CD14-positive monocyte (primary cell): ENCODE results near the gene OCEL1. TPM values are rescaled to one million over a fixed set of nuclear protein-coding genes. Genes with fewer than 3 reads are reported as not detected.
A peak's percentile ranks its signal among the peaks of the same experiment; 100 is the strongest.

Experiments
- DNase-seq, 3 donors: peaks; one replicate each; pipeline ENCODE4 v3.0.0-alpha.2; 2011 to 2022
- H2AFZ ChIP-seq: 2 replicates; pipeline ENCODE4 v1.6.0; 2012; ENCODE audit warnings: mild to moderate bottlenecking, low read depth, low read length, inconsistent platforms; ENCODE audit not compliant: insufficient read depth, poor library complexity, severe bottlenecking
- H3K27ac ChIP-seq, 2 donors: 1 replicate in 1 of 2; 2 replicates in 1 of 2; pipeline ENCODE4 v1.5.1; 2012 to 2013; ENCODE audit warnings: low read length in 2 of 2, control low read depth in 1 of 2, inconsistent platforms in 1 of 2, low read depth in 1 of 2, mild to moderate bottlenecking in 1 of 2
- H3K27me3 ChIP-seq, 2 donors: one replicate each; pipeline versions ENCODE4 v1.6.0 to v1.6.1; 2011 to 2013; ENCODE audit warnings: low read length in 2 of 2; ENCODE audit not compliant: control insufficient read depth in 2 of 2, insufficient read depth in 2 of 2
- H3K36me3 ChIP-seq, 2 donors: replicated peaks in 1 of 2; 1 replicate in 1 of 2; 2 replicates in 1 of 2; pipeline versions ENCODE4 v1.5.1 to v1.6.1; 2012 to 2013; ENCODE audit warnings: low read length in 2 of 2, control low read depth in 1 of 2, inconsistent platforms in 1 of 2, mild to moderate bottlenecking in 1 of 2; ENCODE audit not compliant: insufficient read depth in 2 of 2, control insufficient read depth in 1 of 2
- H3K4me1 ChIP-seq, 2 donors: 1 replicate in 1 of 2; 2 replicates in 1 of 2; pipeline versions ENCODE4 v1.5.1 to v1.6.1; 2012 to 2013; ENCODE audit warnings: low read length in 2 of 2, control low read depth in 1 of 2, inconsistent platforms in 1 of 2, mild to moderate bottlenecking in 1 of 2, moderate library complexity in 1 of 2; ENCODE audit not compliant: insufficient read depth in 2 of 2, control insufficient read depth in 1 of 2
- H3K4me2 ChIP-seq: replicated peaks from 2 replicates; pipeline ENCODE3; 2012; ENCODE audit warnings: low read length, moderate library complexity, mild to moderate bottlenecking; ENCODE audit not compliant: poor library complexity, severe bottlenecking; ENCODE audit errors: extremely low read depth
- H3K4me3 ChIP-seq, 3 experiments: fragments of 200-600 bp in 1 of 3; sonication (generic) in 1 of 3; replicated peaks in 1 of 3; 1 replicate in 2 of 3; 2 replicates in 1 of 3; pipeline ENCODE4 v1.5.1; 2011 to 2013; ENCODE audit warnings: low read length in 3 of 3, mild to moderate bottlenecking in 3 of 3, control low read depth in 2 of 3, low read depth in 2 of 3, inconsistent platforms in 1 of 3, moderate library complexity in 1 of 3
- H3K79me2 ChIP-seq: 2 replicates; pipeline ENCODE4 v1.6.0; 2012; ENCODE audit warnings: mild to moderate bottlenecking, control low read depth, inconsistent platforms, low read length, moderate library complexity; ENCODE audit not compliant: insufficient read depth
- H3K9ac ChIP-seq: 2 replicates; pipeline ENCODE4 v1.6.0; 2017; ENCODE audit warnings: low read length, mild to moderate bottlenecking; ENCODE audit not compliant: insufficient read depth, poor library complexity, severe bottlenecking
- H3K9me3 ChIP-seq, 2 donors: replicated peaks in 1 of 2; 1 replicate in 1 of 2; 2 replicates in 1 of 2; pipeline versions ENCODE4 v1.5.1 to v1.6.1; 2012 to 2013; ENCODE audit warnings: low read length in 2 of 2, control low read depth in 1 of 2; ENCODE audit not compliant: control insufficient read depth in 1 of 2, insufficient read depth in 1 of 2
- H4K20me1 ChIP-seq: 2 replicates; pipeline ENCODE4 v1.6.0; 2012; ENCODE audit warnings: mild to moderate bottlenecking, low read length, control low read depth, moderate library complexity; ENCODE audit not compliant: insufficient read depth
- H3K27ac Mint-ChIP-seq, 7 donors: one replicate each; pipeline ENCODE4 v1.8.0; 2020; ENCODE audit warnings: mild to moderate bottlenecking in 7 of 7, mixed read lengths in 7 of 7, moderate library complexity in 6 of 7, inconsistent platforms in 2 of 7
- H3K27me3 Mint-ChIP-seq, 3 donors: one replicate each; pipeline ENCODE4 v1.8.0; 2021 to 2022; ENCODE audit warnings: low read depth in 3 of 3, mild to moderate bottlenecking in 3 of 3, mixed read lengths in 3 of 3, moderate library complexity in 3 of 3, inconsistent platforms in 1 of 3
- H3K36me3 Mint-ChIP-seq, 2 donors: one replicate each; pipeline ENCODE4 v1.8.0; 2020; ENCODE audit warnings: mixed read lengths in 2 of 2, inconsistent platforms in 1 of 2, mild to moderate bottlenecking in 1 of 2
- H3K4me1 Mint-ChIP-seq: one replicate; pipeline ENCODE4 v1.8.0; 2020; ENCODE audit warnings: mild to moderate bottlenecking, mixed read lengths
- H3K4me3 Mint-ChIP-seq, 2 donors: one replicate each; pipeline ENCODE4 v1.8.0; 2020; ENCODE audit warnings: mild to moderate bottlenecking in 2 of 2, mixed read lengths in 2 of 2, moderate library complexity in 1 of 2
- H3K9me3 Mint-ChIP-seq, 7 donors: one replicate each; pipeline ENCODE4 v1.8.0; 2020 to 2022; ENCODE audit warnings: mixed read lengths in 7 of 7, mild to moderate bottlenecking in 6 of 7, moderate library complexity in 6 of 7, inconsistent platforms in 2 of 7
- CTCF ChIP-seq: fragments of 200-600 bp; IDR thresholded peaks from one replicate; pipeline ENCODE4 v1.8.0; 2022; ENCODE audit warnings: antibody characterized with exemption, mild to moderate bottlenecking
- WGBS: methylation state at CpG from one replicate; pipeline ENCODE4 v1.1.5; 2013; ENCODE audit warnings: missing lambda C conversion rate; ENCODE audit not compliant: insufficient coverage; 5-methylcytosine and 5-hydroxymethylcytosine counted together
- intact Hi-C, 2 donors: fragments of 100-400 bp; cut with micrococcal nuclease; formaldehyde crosslinking; loops; one replicate each; pipeline versions ENCODE4 v1.15.0 to v1.15.1; 2023
- polyA plus RNA-seq, 3 donors: library from polyadenylated mRNA; depleted of rRNA in 1 of 3; unstranded in 2 of 3; stranded (reverse) in 1 of 3; fragments of 300-500 nt in 2 of 3; fragments of >200 nt in 1 of 3; fragmentation: Illumina TruSeq in 2 of 3; gene quantifications; 1 replicate in 2 of 3; 2 replicates in 1 of 3; pipeline ENCODE4 v1.2.3, GENCODE V29; 2012 to 2021

Gene OCEL1
- polyA plus RNA-seq, 3 donors: 31.8 to 59.9 (median 57.6) TPM

- Histone ChIP-seq H3K4me2 (peak overlapping the region; percentile 85), H3K9me3 (no peaks in the 10 kb centered on the region), H2AFZ (peak overlapping the region; percentile 68), H3K27me3 (peaks cover 0 to 7% of the 10 kb centered on the region in 2 donors), H3K36me3 (no peaks in the 10 kb centered on the region), H3K4me3 (peak overlapping the region in 2 of 3 experiments; percentile 35 to 76), H3K9ac (peak overlapping the region; percentile 46), H3K4me1 (peaks cover 20 to 32% of the 10 kb centered on the region in 2 donors), H3K79me2 (peaks cover 6% of the 10 kb centered on the region), H4K20me1 (peaks cover 31% of the 10 kb centered on the region), H3K27ac (no peak overlapping the region)
- H3K4me3 Mint-ChIP-seq: peak overlapping the region; percentile 76 to 82
- peaks cover 0 to 2% of the 10 kb centered on the region in 2 donors for H3K36me3 Mint-ChIP-seq
- peaks cover 0 to 6% (median 3%) of the 10 kb centered on the region in 7 donors for H3K9me3 Mint-ChIP-seq
- whole genome bisulfite sequencing: 69% methylated on average over 39 of the region's 52 CpGs
- no peak for DNase-seq
- peaks cover 11 to 20% (median 18%) of the 10 kb centered on the region in 3 donors for H3K27me3 Mint-ChIP-seq
- peaks cover 26% of the 10 kb centered on the region for H3K4me1 Mint-ChIP-seq
- no peak for TF ChIP-seq CTCF
- intact Hi-C loops: no loop called here
- H3K27ac Mint-ChIP-seq: peak overlapping the region in 2 of 7 donors; percentile 6 to 78
Measured at GRCh38 chr19:17243830-17244617, 18.0 kb downstream of the OCEL1 start.

GRCh38 chr19:17244618-17245534, 18.9 kb downstream of the OCEL1 start:
- H3K4me3 Mint-ChIP-seq: peak overlapping the region; percentile 76 to 82
- H3K27me3 ChIP-seq: peaks cover 0 to 7% of the 10 kb centered on the region in 2 donors
- intact Hi-C loops: no loop called here
- peaks cover 26% of the 10 kb centered on the region for H3K4me1 Mint-ChIP-seq
- H4K20me1 ChIP-seq: peaks cover 31% of the 10 kb centered on the region
- no peak overlapping the region for H3K27ac ChIP-seq
- peak overlapping the region; percentile 85 for H3K4me2 ChIP-seq
- peak overlapping the region; percentile 16 to 76 (median 35) for H3K4me3 ChIP-seq
- peak overlapping the region; percentile 46 for H3K9ac ChIP-seq
- no peak for TF ChIP-seq CTCF
- H3K9me3 ChIP-seq: no peaks in the 10 kb centered on the region
- peaks cover 0 to 2% of the 10 kb centered on the region in 2 donors for H3K36me3 Mint-ChIP-seq
- peak overlapping the region; percentile 68 for H2AFZ ChIP-seq
- peaks cover 0 to 6% (median 3%) of the 10 kb centered on the region in 7 donors for H3K9me3 Mint-ChIP-seq
- H3K36me3 ChIP-seq: no peaks in the 10 kb centered on the region
- H3K27me3 Mint-ChIP-seq: peaks cover 11 to 21% (median 19%) of the 10 kb centered on the region in 3 donors
- no peak for DNase-seq
- H3K79me2 ChIP-seq: peaks cover 6% of the 10 kb centered on the region
- 3% methylated on average over 99 of the region's 100 CpGs for WGBS
- H3K27ac Mint-ChIP-seq: peak overlapping the region in 2 of 7 donors; percentile 6 to 78
- H3K4me1 ChIP-seq: peaks cover 20 to 32% of the 10 kb centered on the region in 2 donors
